GM12878 (cell line): Measurements from ENCODE around the gene DOP1A. TPM values are rescaled to one million over a fixed set of nuclear protein-coding genes. Genes with fewer than 3 reads are reported as not detected.

Experiments used
- ATAC-seq: fragments of 200-7000 bp; cut with Tn5 transposase; 3 replicates; pipeline ENCODE4 v1.9.1; 2020; ENCODE audit warnings: mild to moderate bottlenecking, moderate library complexity
- BruUV-seq: library from RNA; stranded (reverse); fragments of 400-500 nt; replicated peaks from 2 replicates; lab custom pipeline; 2021; lab: Mats Ljungman, UMichigan
- CTCF ChIA-PET: fragments of 300-600 bp; sonication (Branson Sonifier 250); formaldehyde crosslinking; extraction: SDS; loops from one replicate; lab custom pipeline; 2021; ENCODE audit warnings: inconsistent platforms; lab: Yijun Ruan, JAX
- POLR2A ChIA-PET: fragments of 350-600 bp; formaldehyde crosslinking; extraction: SDS; loops from one replicate; lab custom pipeline; 2021; ENCODE audit warnings: inconsistent platforms; lab: Charles Lee
- RAD21 ChIA-PET: fragments of 300-600 bp; sonication (Branson Sonifier 250); formaldehyde crosslinking; loops from one replicate; lab custom pipeline; 2023; ENCODE audit warnings: antibody characterized with exemption; ENCODE audit not compliant: unreplicated experiment; lab: Charles Lee
- SMC1A ChIA-PET: fragments of 300-600 bp; sonication (Branson Sonifier 250); formaldehyde crosslinking; loops from one replicate; lab custom pipeline; 2023; ENCODE audit not compliant: unreplicated experiment, uncharacterized antibody; lab: Charles Lee
- DNase-seq: peaks from one replicate; pipeline ENCODE4 v3.0.0-alpha.2; 2011; ENCODE audit warnings: low read depth, low spot score
- FAIRE-seq: peaks from 3 replicates; lab custom pipeline; 2011; peaks lifted over from hg19 to GRCh38; lab: Jason Lieb, UNC
- H2AFZ ChIP-seq: 2 replicates; pipeline ENCODE4 v1.6.0; 2011; ENCODE audit warnings: low read depth, low read length, control low read depth; ENCODE audit not compliant: control insufficient read depth
- H3K27ac ChIP-seq: 2 replicates; pipeline ENCODE4 v1.5.1; 2011; ENCODE audit warnings: control low read depth; ENCODE audit not compliant: control insufficient read depth, insufficient read depth
- H3K27me3 ChIP-seq, 2 experiments: replicated peaks in 1 of 2; 2 replicates each; pipeline versions ENCODE4 v1.6.0 to v1.6.1; 2011; ENCODE audit warnings: low read length in 1 of 2; ENCODE audit not compliant: control insufficient read depth in 2 of 2, insufficient read depth in 2 of 2
- H3K36me3 ChIP-seq, 2 experiments: 2 replicates each; pipeline ENCODE4 v1.5.1; 2011; ENCODE audit warnings: low read length in 1 of 2; ENCODE audit not compliant: control insufficient read depth in 2 of 2, insufficient read depth in 2 of 2
- H3K4me1 ChIP-seq: 2 replicates; pipeline ENCODE4 v1.6.1; 2011; ENCODE audit warnings: mild to moderate bottlenecking, low read length, moderate library complexity, mixed read lengths; ENCODE audit not compliant: control insufficient read depth, insufficient read depth
- H3K4me2 ChIP-seq: 2 replicates; pipeline ENCODE4 v1.6.0; 2011; ENCODE audit warnings: control low read depth; ENCODE audit not compliant: control insufficient read depth, insufficient read depth
- H3K4me3 ChIP-seq: fragments of 200-600 bp; sonication (generic); 2 replicates; pipeline ENCODE4 v1.5.1; 2016
- H3K79me2 ChIP-seq: 2 replicates; pipeline ENCODE4 v1.6.0; 2011; ENCODE audit warnings: low read length; ENCODE audit not compliant: control insufficient read depth, insufficient read depth
- H3K9ac ChIP-seq: 2 replicates; pipeline ENCODE4 v1.8.0; 2011; ENCODE audit warnings: low read length, control low read depth, mixed read lengths; ENCODE audit not compliant: control insufficient read depth, insufficient read depth
- H3K9me3 ChIP-seq: replicated peaks from 3 replicates; pipeline ENCODE4 v1.5.1; 2011; ENCODE audit warnings: mild to moderate bottlenecking, low read length; ENCODE audit not compliant: control insufficient read depth, insufficient read depth
- H4K20me1 ChIP-seq: 2 replicates; pipeline ENCODE4 v1.6.0; 2011; ENCODE audit not compliant: control insufficient read depth, insufficient read depth
- CHD4 ChIP-seq: fragments of 200-600 bp; sonication (generic); IDR thresholded peaks from 2 replicates; pipeline ENCODE4 v1.6.1; 2016; ENCODE audit warnings: mild to moderate bottlenecking
- E2F8 ChIP-seq: fragments of 450-650 bp; IDR thresholded peaks from 2 replicates; pipeline ENCODE4 v1.6.1; 2018; ENCODE audit warnings: mild to moderate bottlenecking, low read depth, moderate library complexity; ENCODE audit not compliant: partially characterized antibody
- EP300 ChIP-seq, 2 experiments: fragments of 150-350 bp in 1 of 2; IDR thresholded peaks; 2 replicates each; pipeline ENCODE4 v1.6.1; 2011 to 2012; ENCODE audit warnings: low read depth in 2 of 2, low read length in 2 of 2, borderline replicate concordance in 1 of 2, improper control_type of control experiment in 1 of 2, inconsistent platforms in 1 of 2; ENCODE audit not compliant: control insufficient read depth in 1 of 2
- PML ChIP-seq: IDR thresholded peaks from 2 replicates; pipeline ENCODE4 v1.6.1; 2012; ENCODE audit warnings: low read length, inconsistent platforms
- ZNF384 ChIP-seq: IDR thresholded peaks from 2 replicates; pipeline ENCODE4 v1.6.1; 2012; ENCODE audit warnings: low read depth, mild to moderate bottlenecking, low read length, improper control_type of control experiment, borderline replicate concordance
- WGBS: methylation state at CpG from one replicate; pipeline ENCODE4 v1.1.6; 2016; ENCODE audit warnings: low lambda C conversion rate; ENCODE audit not compliant: insufficient replicate concordance, insufficient coverage; ENCODE audit errors: missing lambda C conversion rate; 5-methylcytosine and 5-hydroxymethylcytosine counted together
- in situ Hi-C: fragments of 300-500 bp; cut with MboI; formaldehyde crosslinking; loops from 9 replicates; pipeline ENCODE4 v1.14.3; 2018; ENCODE audit warnings: mixed read lengths
- intact Hi-C: fragments of 100-400 bp; cut with micrococcal nuclease; formaldehyde crosslinking; loops from one replicate; pipeline ENCODE4 v1.14.2; 2022; ENCODE audit not compliant: unreplicated experiment
- polyA plus RNA-seq, 11 experiments: library from polyadenylated mRNA; depleted of rRNA in 4 of 11; unstranded in 6 of 11; stranded (reverse) in 5 of 11; fragments of >200 nt; fragmentation: Nextera tagmentation in 4 of 11; fragmentation: Illumina TruSeq in 1 of 11; extraction: Ambion mirVana in 4 of 11; extraction: Trizol in 1 of 11; gene quantifications; 1 replicate in 1 of 11; 2 replicates in 10 of 11; pipeline versions ENCODE4 v1.2.1 to v1.2.3, GENCODE V29; 2011 to 2016; ENCODE audit warnings: inconsistent platforms in 2 of 11, missing spikeins in 2 of 11, low read depth in 1 of 11
- total RNA-seq, 4 experiments: library from RNA; depleted of rRNA in 3 of 4; stranded (reverse); fragments of >200 nt in 3 of 4; fragmentation: Illumina TruSeq in 1 of 4; extraction: Trizol in 1 of 4; gene quantifications; 2 replicates each; pipeline versions ENCODE4 v1.2.1 to v1.2.3, GENCODE V29; 2013 to 2021

The DOP1A gene
- total and polyA plus RNA-seq, 10 of the 15 experiments (the other 5 are each of a cell fraction or from before 2014, with no cell fraction given), result 1.9 to 22.9 (median 10.3) TPM

- Histone ChIP-seq H3K36me3 (peaks cover 7 to 31% of the 10 kb centered on the region in 2 experiments), H3K27me3 (no peaks in the 10 kb centered on the region), H3K4me3 (no peak overlapping the region), H3K79me2 (no peaks in the 10 kb centered on the region), H3K27ac (no peak overlapping the region), H4K20me1 (no peaks in the 10 kb centered on the region), H2AFZ (no peak overlapping the region), H3K4me2 (no peak overlapping the region), H3K9ac (no peak overlapping the region), H3K4me1 (no peaks in the 10 kb centered on the region), H3K9me3 (no peaks in the 10 kb centered on the region)
- no peak for DNase-seq
- no peak for ATAC-seq
- FAIRE-seq, result no peak
- RAD21 ChIA-PET, result no interaction called here
- CTCF ChIA-PET, result interaction anchor here (1.5 kb wide), 1 partner anchor 61 kb away, joined by 3 read pairs; no protein-coding TSS in a partner anchor
- intact Hi-C loops, result no loop called here
- POLR2A ChIA-PET, result interaction anchor here (0.6 kb wide), 1 partner anchor 21 kb away, joined by 9 read pairs; no protein-coding TSS in a partner anchor
- TF ChIP-seq CHD4 (no peak), EP300 (IDR thresholded peaks at IDR 0.05; ENCODE audit: borderline replicate concordance in 1 of 2, control insufficient read depth in 1 of 2, low read depth in 2 of 2, low read length in 2 of 2) (no peak), E2F8 (no peak), PML (no peak), ZNF384 (no peak)
- no TSS peak for BruUV-seq
- in situ Hi-C loops, result no loop called here
- 96% methylated on average over 5 of the region's 5 CpGs for WGBS
- SMC1A ChIA-PET, result interaction anchor here (1.0 kb wide), 1 partner anchor 91 kb away, joined by 3 read pairs; no protein-coding TSS in a partner anchor
Observed at GRCh38 chr6:83127258-83127657, 59.8 kb downstream of the DOP1A start.
